ENCODE data around the gene SMIM26. TPM values are rescaled to one million over a fixed set of nuclear protein-coding genes. Genes with fewer than 3 reads are reported as not detected.

Gene SMIM26
- total and polyA plus RNA-seq, 2 of the 13 experiments (the other 11 are each of a cell fraction or from before 2014, with no cell fraction given): 214 to 249 TPM

DNA sequence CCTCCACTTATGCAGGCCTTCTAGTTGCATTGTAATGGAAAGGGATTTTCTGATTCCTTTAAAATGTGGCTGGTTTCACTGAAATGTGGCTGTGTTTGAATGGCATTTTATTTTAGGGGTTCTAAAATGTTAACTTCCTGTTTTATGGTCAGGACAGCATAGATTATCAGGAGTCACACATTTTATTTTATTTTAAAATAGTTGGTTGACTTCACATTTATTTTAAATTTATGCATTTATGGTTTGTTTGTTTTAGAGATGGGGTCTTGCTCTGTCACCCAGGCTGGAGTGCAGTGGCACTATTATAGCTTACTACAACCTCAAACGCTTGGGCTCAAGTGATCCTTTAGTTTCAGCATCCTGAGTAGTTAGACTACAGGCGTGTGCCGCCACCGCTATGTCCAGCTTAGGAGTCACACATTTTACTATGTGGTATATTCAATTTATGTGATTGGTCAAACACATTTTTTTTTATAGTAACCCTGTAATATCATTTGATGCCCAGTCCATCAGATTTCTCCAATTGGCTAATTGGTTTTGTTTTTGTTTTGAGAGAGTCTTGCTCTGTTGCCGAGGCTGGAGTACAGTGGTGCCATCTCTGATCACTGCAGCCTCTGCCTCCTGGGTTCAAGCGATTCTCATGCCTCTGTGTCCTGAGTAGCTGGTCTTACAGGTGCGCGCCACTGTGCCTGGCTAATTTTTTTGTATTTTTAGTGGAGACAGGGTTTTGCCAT, 22.9 kb downstream of the SMIM26 start:
- TF ChIP-seq SALL2 (CRISPR knock-in tag; IDR thresholded peaks at IDR 0.05): no peak
- no peak for TF ChIP-seq AKAP8 (CRISPR knock-in tag; IDR thresholded peaks at IDR 0.05)
- TF ChIP-seq ZNF841 (CRISPR knock-in tag; IDR thresholded peaks at IDR 0.05; ENCODE audit: borderline replicate concordance): no peak
- no peak for TF ChIP-seq WIZ (CRISPR knock-in tag; IDR thresholded peaks at IDR 0.05)
- TF ChIP-seq NCOA2 (CRISPR knock-in tag; IDR thresholded peaks at IDR 0.05): no peak
- no peak for TF ChIP-seq TBX3 (IDR thresholded peaks at IDR 0.05; ENCODE audit: borderline replicate concordance)
- TF ChIP-seq CC2D1A (CRISPR knock-in tag; IDR thresholded peaks at IDR 0.05): no peak
- TF ChIP-seq KDM4B (CRISPR knock-in tag; IDR thresholded peaks at IDR 0.05): no peak
- TF ChIP-seq LCORL (IDR thresholded peaks at IDR 0.05): no peak
- TF ChIP-seq LCORL (CRISPR knock-in tag; IDR thresholded peaks at IDR 0.05): no peak
- no peak for TF ChIP-seq ZFP41 (CRISPR knock-in tag; IDR thresholded peaks at IDR 0.05; ENCODE audit: borderline replicate concordance)
- TF ChIP-seq ZNF777 (CRISPR knock-in tag; IDR thresholded peaks at IDR 0.05): no peak
- TF ChIP-seq CBX2 (IDR thresholded peaks at IDR 0.05; ENCODE audit: low read depth, low read length): no peak
- TF ChIP-seq CBX2 (CRISPR knock-in tag; IDR thresholded peaks at IDR 0.05; ENCODE audit: low read depth): no peak
- TF ChIP-seq, protein P1, sequence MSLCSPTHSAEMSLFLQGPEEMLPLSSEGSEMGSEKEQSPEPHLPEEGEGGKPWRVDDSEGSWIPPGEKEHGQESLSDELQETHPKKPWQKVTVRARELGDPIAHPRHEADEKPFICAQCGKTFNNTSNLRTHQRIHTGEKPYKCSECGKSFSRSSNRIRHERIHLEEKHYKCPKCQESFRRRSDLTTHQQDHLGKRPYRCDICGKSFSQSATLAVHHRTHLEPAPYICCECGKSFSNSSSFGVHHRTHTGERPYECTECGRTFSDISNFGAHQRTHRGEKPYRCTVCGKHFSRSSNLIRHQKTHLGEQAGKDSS (CRISPR knock-in tag; IDR thresholded peaks at IDR 0.05; ENCODE audit: borderline replicate concordance, low read depth): no peak
- FAIRE-seq (no peak), DNase-seq (ENCODE audit: low spot score) (no peak), ATAC-seq (no peak)
- Histone ChIP-seq H3K4me3 (replicated peaks in 1 of 3; ENCODE audit: insufficient read depth in 1 of 3, low read depth in 2 of 3, low read length in 3 of 3) (no peak overlapping the region), H3K9me3 (ENCODE audit: low read length) (no peaks in the 10 kb centered on the region), H3K9ac (ENCODE audit: insufficient read depth, low read depth, low read length) (no peak overlapping the region), H4K20me1 (ENCODE audit: insufficient read depth, low read length) (no peaks in the 10 kb centered on the region), H3K4me1 (ENCODE audit: insufficient read depth, low read length) (peaks cover 43% of the 10 kb centered on the region), H3K27ac (ENCODE audit: extremely low read length, insufficient read depth, low read length) (no peak overlapping the region), H3K79me2 (ENCODE audit: insufficient read depth, low read length) (peaks cover 4% of the 10 kb centered on the region), H2AFZ (ENCODE audit: low read length) (no peak overlapping the region), H3K27me3 (ENCODE audit: control insufficient read depth in 1 of 2, insufficient read depth in 2 of 2, low read length in 2 of 2) (no peaks in the 10 kb centered on the region), H3K4me2 (ENCODE audit: low read depth, low read length) (no peak overlapping the region), H3K36me3 (replicated peaks in 1 of 2; ENCODE audit: control insufficient read depth in 1 of 2, insufficient read depth in 2 of 2, low read length in 2 of 2) (peaks cover 0 to 14% of the 10 kb centered on the region in 2 experiments; a peak in 2 of 5 replicates)
- 90% methylated on average over 8 of the region's 8 CpGs for WGBS (ENCODE audit: low lambda C conversion rate)
- ChIA-PET CTCF (ENCODE audit: low intra/inter-chr PET ratio, low total read pairs) (no interaction called here), POLR2A (no interaction called here)
- intact Hi-C loops (cut with micrococcal nuclease; ENCODE audit: unreplicated experiment): loop anchor here (5.0 kb wide), 2 partner anchors 123 to 202 kb away; partner anchors contain the start of genes DZANK1 and POLR3F
- BruUV-seq (replicated peaks): no TSS peak
- in situ Hi-C loops (cut with HindIII; ENCODE audit: extremely low pct_ligation_motif_present, low pct_unique_long_range_greater_than_20kb): no loop called here

All from HepG2 (cell line).